Gastroesophageal sphincter (tissue), 4 donors: ENCODE measurements around the gene ETDB. TPM values are rescaled to one million over a fixed set of nuclear protein-coding genes. Genes with fewer than 3 reads are reported as not detected.
A peak's percentile ranks its signal among the peaks of the same experiment; 100 is the strongest.

Experiments
- ATAC-seq: fragments of 150-250 bp; one replicate; pipeline ENCODE4 v1.9.1; 2016; ENCODE audit warnings: mild to moderate bottlenecking, moderate library complexity
- H3K27ac ChIP-seq, 4 donors: fragments of 200-600 bp; sonication (generic) in 3 of 4; 1 replicate in 3 of 4; 2 replicates in 1 of 4; pipeline ENCODE4 v1.5.1; 2016 to 2019
- H3K27me3 ChIP-seq: fragments of 200-600 bp; sonication (generic); one replicate; pipeline ENCODE4 v1.5.1; 2019
- H3K36me3 ChIP-seq, 2 donors: fragments of 200-600 bp; sonication (generic); one replicate each; pipeline ENCODE4 v1.5.1; 2019; ENCODE audit warnings: control low read depth in 1 of 2
- H3K4me1 ChIP-seq, 3 donors: fragments of 200-600 bp; sonication (generic); 1 replicate in 2 of 3; 2 replicates in 1 of 3; pipeline ENCODE4 v1.5.1; 2016 to 2019; ENCODE audit warnings: control low read depth in 2 of 3
- H3K4me3 ChIP-seq, 2 donors: fragments of 200-600 bp; sonication (generic); one replicate each; pipeline ENCODE4 v1.5.1; 2019; ENCODE audit warnings: mild to moderate bottlenecking in 1 of 2, moderate library complexity in 1 of 2
- H3K9me3 ChIP-seq, 3 donors: fragments of 200-600 bp; sonication (generic); one replicate each; pipeline ENCODE4 v1.5.1; 2017 to 2019; ENCODE audit warnings: control low read depth in 2 of 3
- EP300 ChIP-seq: sonication (generic); formaldehyde crosslinking; IDR thresholded peaks from one replicate; pipeline ENCODE4 v1.6.1; 2017; ENCODE audit warnings: antibody characterized with exemption, mild to moderate bottlenecking
- POLR2A ChIP-seq, 2 donors: fragments of 450-650 bp; IDR thresholded peaks; one replicate each; pipeline ENCODE4 v1.6.1; 2017; ENCODE audit warnings: antibody characterized with exemption in 2 of 2, mild to moderate bottlenecking in 2 of 2, moderate library complexity in 1 of 2
- POLR2AphosphoS5 ChIP-seq: sonication (generic); formaldehyde crosslinking; IDR thresholded peaks from one replicate; pipeline ENCODE4 v1.6.1; 2017; ENCODE audit warnings: antibody characterized with exemption
- WGBS, 2 donors: methylation state at CpG; one replicate each; pipeline ENCODE4 v1.1.5; 2018; ENCODE audit warnings: low coverage in 1 of 2; 5-methylcytosine and 5-hydroxymethylcytosine counted together
- total RNA-seq, 4 donors: library from RNA; depleted of rRNA; stranded (reverse); fragments of >200 nt; gene quantifications; one replicate each; pipeline ENCODE4 v1.1.0, GENCODE V29; 2016
- TF ChIP-seq, protein P1 (sequence below), 4 experiments: fragments of 200-600 bp in 2 of 4; fragments of 450-650 bp in 2 of 4; sonication (generic) in 1 of 4; IDR thresholded peaks; one replicate each; pipeline ENCODE4 v1.5.1; 2017 to 2019; ENCODE audit warnings: antibody characterized with exemption in 4 of 4, mild to moderate bottlenecking in 2 of 4, moderate library complexity in 2 of 4

ETDB gene
- total RNA-seq, 4 donors from 2014 or later = not detected

DNA sequence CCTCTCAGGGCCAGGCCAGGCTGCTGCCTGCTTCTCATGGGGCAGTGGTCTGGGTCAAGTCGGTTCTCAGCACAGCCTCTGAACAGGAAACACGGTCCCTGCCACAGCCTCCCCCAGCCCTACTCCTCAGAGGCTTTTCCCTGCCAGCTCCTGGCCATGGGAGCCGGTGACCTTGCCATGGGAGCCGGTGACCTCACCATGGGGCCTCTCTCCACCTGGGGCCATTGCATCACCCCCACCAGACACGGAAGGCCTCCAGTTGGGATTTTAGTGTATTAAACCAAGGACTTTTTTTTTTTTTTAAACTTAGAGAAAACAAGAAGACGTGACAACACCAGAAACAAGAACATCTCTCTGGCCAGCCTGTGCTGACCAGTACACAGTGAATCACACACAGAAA is 25.6 kb downstream of the ETDB start:
- no peak for TF ChIP-seq POLR2A (IDR thresholded peaks at IDR 0.05)
- no peak for TF ChIP-seq POLR2AphosphoS5
- no peak for TF ChIP-seq EP300
- TF ChIP-seq, protein P1, sequence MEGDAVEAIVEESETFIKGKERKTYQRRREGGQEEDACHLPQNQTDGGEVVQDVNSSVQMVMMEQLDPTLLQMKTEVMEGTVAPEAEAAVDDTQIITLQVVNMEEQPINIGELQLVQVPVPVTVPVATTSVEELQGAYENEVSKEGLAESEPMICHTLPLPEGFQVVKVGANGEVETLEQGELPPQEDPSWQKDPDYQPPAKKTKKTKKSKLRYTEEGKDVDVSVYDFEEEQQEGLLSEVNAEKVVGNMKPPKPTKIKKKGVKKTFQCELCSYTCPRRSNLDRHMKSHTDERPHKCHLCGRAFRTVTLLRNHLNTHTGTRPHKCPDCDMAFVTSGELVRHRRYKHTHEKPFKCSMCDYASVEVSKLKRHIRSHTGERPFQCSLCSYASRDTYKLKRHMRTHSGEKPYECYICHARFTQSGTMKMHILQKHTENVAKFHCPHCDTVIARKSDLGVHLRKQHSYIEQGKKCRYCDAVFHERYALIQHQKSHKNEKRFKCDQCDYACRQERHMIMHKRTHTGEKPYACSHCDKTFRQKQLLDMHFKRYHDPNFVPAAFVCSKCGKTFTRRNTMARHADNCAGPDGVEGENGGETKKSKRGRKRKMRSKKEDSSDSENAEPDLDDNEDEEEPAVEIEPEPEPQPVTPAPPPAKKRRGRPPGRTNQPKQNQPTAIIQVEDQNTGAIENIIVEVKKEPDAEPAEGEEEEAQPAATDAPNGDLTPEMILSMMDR (IDR thresholded peaks at IDR 0.05) = no peak
- Histone ChIP-seq H3K9me3 (no peaks in the 10 kb centered on the region), H3K4me3 (no peak overlapping the region), H3K36me3 (no peaks in the 10 kb centered on the region), H3K27me3 (no peaks in the 10 kb centered on the region), H3K27ac (no peak overlapping the region), H3K4me1 (peaks cover 0 to 17% (median 0%) of the 10 kb centered on the region in 3 donors)
- whole genome bisulfite sequencing, 2 donors = 49 to 83% methylated on average over 1 to 2 of the region's 6 CpGs
- no peak for ATAC-seq

DNA sequence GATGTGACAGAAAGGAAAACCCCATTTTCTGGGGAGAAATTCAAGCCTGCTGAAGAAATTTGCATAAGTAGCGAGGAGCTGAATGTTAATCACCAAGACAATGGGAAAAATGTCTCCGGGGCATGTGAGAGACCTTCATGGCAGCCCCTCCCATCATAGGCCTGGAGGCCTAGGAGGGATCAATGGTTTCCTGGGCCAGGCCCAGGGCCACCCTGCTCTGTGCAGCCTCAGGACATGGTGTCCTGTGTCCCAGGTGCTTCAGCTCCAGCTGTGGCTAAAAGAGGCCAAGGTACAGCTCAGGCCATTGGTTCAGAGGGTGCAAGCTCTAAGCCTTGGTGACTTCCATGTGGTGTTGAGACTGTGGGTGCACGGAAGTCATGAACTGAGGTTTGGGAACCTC is 31.2 kb downstream of the ETDB start:
- Histone ChIP-seq H3K4me3 (no peak overlapping the region), H3K27me3 (no peaks in the 10 kb centered on the region), H3K36me3 (no peaks in the 10 kb centered on the region), H3K4me1 (no peaks in the 10 kb centered on the region), H3K9me3 (no peaks in the 10 kb centered on the region), H3K27ac (no peak overlapping the region)
- no peak for TF ChIP-seq POLR2AphosphoS5
- TF ChIP-seq POLR2A (IDR thresholded peaks at IDR 0.05) = no peak
- TF ChIP-seq, protein P1 (IDR thresholded peaks at IDR 0.05) = no peak
- TF ChIP-seq EP300 = no peak
- ATAC-seq = no peak
- WGBS, 2 donors = 59 to 83% methylated on average over 1 to 2 of the region's 3 CpGs

DNA sequence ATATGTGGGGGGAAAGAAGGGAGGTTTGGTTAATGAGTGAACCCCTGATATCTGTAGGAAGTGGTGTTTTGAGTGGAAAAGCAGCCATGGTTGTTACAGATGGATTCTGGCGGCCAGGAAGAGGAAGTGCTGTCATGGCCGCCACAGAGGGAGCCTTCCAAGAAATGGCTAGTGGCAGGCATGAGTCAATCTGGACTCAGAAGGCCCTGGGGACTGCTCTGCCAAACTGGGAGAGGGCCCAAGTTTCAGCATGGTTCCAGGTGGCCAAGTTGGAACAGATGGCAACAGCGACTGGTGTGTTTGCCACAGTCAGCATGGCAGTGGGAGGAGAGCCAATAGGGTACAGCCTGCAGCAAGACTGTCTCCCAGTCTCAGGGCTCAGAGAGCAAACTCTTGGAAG is 32.5 kb downstream of the ETDB start:
- ATAC-seq = no peak
- Histone ChIP-seq H3K4me3 (no peak overlapping the region), H3K27me3 (no peaks in the 10 kb centered on the region), H3K36me3 (no peaks in the 10 kb centered on the region), H3K9me3 (no peaks in the 10 kb centered on the region), H3K4me1 (no peaks in the 10 kb centered on the region), H3K27ac (no peak overlapping the region)
- no peak for TF ChIP-seq POLR2A (IDR thresholded peaks at IDR 0.05)
- TF ChIP-seq, protein P1 (IDR thresholded peaks at IDR 0.05) = no peak
- no peak for TF ChIP-seq POLR2AphosphoS5
- no peak for TF ChIP-seq EP300
- 69 to 100% methylated on average over 1 to 2 of the region's 3 CpGs for WGBS, 2 donors

DNA sequence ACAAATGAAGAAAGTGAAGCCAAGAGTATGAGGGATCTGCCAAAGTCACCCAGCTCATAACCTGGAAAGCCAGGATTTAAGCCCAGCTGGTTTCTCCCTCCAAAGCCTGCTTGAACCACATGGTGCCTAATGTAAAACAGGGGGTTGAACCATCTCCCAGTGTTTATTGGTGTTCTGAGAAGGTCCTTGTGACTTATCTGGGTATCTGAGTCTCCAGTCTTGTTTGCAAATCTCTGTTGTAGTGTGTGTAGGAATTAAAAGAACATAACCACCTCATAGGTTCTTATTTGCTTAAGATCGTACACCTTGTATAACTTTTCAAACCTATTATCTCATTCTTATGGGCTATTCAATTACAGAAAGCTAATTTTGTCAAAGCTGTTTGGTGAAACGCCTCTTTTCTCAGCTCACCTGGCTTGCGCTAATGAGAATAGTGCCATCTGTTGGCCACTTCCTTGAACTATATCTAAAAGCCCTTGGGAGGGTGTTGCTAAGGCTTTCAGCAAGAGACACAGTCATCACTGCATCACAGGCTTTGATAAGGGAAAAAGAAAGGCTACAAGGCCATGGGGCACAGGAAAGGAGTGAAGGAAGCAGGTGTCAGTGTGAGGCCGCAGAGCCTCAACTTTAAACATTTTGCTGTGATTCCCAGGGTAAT is 34.0 kb downstream of the ETDB start:
- H3K4me3 ChIP-seq = no peak overlapping the region
- H3K9me3 ChIP-seq = no peaks in the 10 kb centered on the region
- H3K4me1 ChIP-seq = no peaks in the 10 kb centered on the region
- H3K27ac ChIP-seq = no peak overlapping the region
- peak; percentile 87 for ATAC-seq
- H3K27me3 ChIP-seq = no peaks in the 10 kb centered on the region
- TF ChIP-seq, protein P1 (IDR thresholded peaks at IDR 0.05) = peak; percentile 26 to 63 (median 42)
- no peak for TF ChIP-seq EP300
- 0 to 3% methylated on average over 4 of the region's 4 CpGs for WGBS, 2 donors
- H3K36me3 ChIP-seq = no peaks in the 10 kb centered on the region

DNA sequence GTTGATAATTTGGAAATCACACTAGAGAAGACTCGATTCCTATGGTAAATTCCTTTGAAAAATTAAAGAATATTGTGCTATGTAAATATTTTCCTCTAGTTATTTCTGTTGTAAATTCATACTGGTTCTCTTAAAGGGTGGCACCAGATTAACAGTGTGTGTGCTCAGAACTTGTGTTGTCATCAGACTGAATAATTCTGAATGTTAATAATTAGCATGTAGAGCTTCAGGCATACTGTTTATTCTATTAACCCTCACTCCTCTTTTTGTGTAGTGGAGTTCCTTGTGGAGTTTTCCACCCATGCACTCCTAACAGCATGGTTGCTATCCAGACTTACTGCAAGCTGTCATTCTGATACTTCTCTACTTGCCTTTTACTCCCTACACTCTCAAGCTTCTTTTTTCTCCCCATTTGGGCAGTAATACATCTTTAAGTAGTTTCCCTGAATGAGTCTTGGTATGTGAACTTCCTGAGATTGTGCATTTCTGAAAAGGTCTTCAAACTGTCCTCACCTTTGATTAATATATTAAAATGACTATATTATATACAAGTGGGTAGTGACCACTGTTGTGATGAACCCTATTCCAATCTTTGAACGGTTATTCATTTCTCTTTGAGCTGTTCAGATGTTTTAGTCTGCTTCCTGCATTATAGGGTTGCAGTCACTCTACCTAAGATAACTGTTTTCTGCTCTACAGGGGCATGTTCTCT is 38.5 kb downstream of the ETDB start:
- no peak for ATAC-seq
- H3K4me1 ChIP-seq = no peaks in the 10 kb centered on the region
- WGBS, 2 donors = 61% methylated on average over 2 of the region's 2 CpGs
- H3K36me3 ChIP-seq = no peaks in the 10 kb centered on the region
- TF ChIP-seq POLR2AphosphoS5 (no peak), EP300 (no peak), POLR2A (IDR thresholded peaks at IDR 0.05) (no peak)
- TF ChIP-seq, protein P1 (IDR thresholded peaks at IDR 0.05) = no peak
- H3K4me3 ChIP-seq = no peak overlapping the region
- H3K27me3 ChIP-seq = no peaks in the 10 kb centered on the region
- H3K27ac ChIP-seq = no peak overlapping the region
- H3K9me3 ChIP-seq = no peaks in the 10 kb centered on the region
